Glomerular visceral epithelial cell (primary cell): ENCODE results near the gene PPP1R3E.
A peak's percentile ranks its signal among the peaks of the same experiment; 100 is the strongest.

Experiments
- DNase-seq: peaks from one replicate; pipeline ENCODE4 v3.0.0-alpha.2; 2016; ENCODE audit errors: extremely low spot score

PPP1R3E gene

GRCh38 chr14:23322568-23323517 lies 20.2 kb upstream of the PPP1R3E start:
- no peak for DNase-seq

- DNase-seq, result peak; percentile 58
These were observed 19.2 kb upstream of the PPP1R3E start for GRCh38 chr14:23321572-23322547.

GRCh38 chr14:23320584-23321571 lies 18.2 kb upstream of the PPP1R3E start, which contains the start of gene PABPN1:
Gene PABPN1, plus strand, starts transcription at chr14:23321457. Its CDS starts 13 bp downstream, at chr14:23321470.
- DNase-seq, result peak; percentile 100

- no peak for DNase-seq
These were observed 17.3 kb upstream of the PPP1R3E start for GRCh38 chr14:23319746-23320583.

GRCh38 chr14:23316300-23316699 lies 13.6 kb upstream of the PPP1R3E start:
- DNase-seq, result no peak

GRCh38 chr14:23310546-23310945 lies 7.9 kb upstream of the PPP1R3E start:
- no peak for DNase-seq

- no peak for DNase-seq
These were observed 6.2 kb upstream of the PPP1R3E start for GRCh38 chr14:23308721-23309445.

GRCh38 chr14:23307687-23308644 lies 5.3 kb upstream of the PPP1R3E start:
- DNase-seq, result no peak

- DNase-seq, result no peak
These were observed 4.5 kb upstream of the PPP1R3E start for GRCh38 chr14:23307146-23307530.

- peak; percentile 95 for DNase-seq
These were observed 3.9 kb upstream of the PPP1R3E start, which contains the start of gene BCL2L2 for GRCh38 chr14:23306412-23307145. Gene BCL2L2, plus strand, starts transcription at chr14:23306833. Its CDS starts 935 bp downstream, at chr14:23307768.

GRCh38 chr14:23301969-23302289 lies 730 bp downstream of the PPP1R3E start:
- no peak for DNase-seq

- peak; percentile 99 for DNase-seq
These were observed 1.2 kb downstream of the PPP1R3E start for GRCh38 chr14:23301288-23301968.

GRCh38 chr14:23300687-23301223 lies 1.9 kb downstream of the PPP1R3E start:
- peak; percentile 33 for DNase-seq

- DNase-seq, result no peak
These were observed 2.5 kb downstream of the PPP1R3E start for GRCh38 chr14:23299986-23300686.

- peak; percentile 38 for DNase-seq
These were observed 3.3 kb downstream of the PPP1R3E start for GRCh38 chr14:23299211-23299957.
